Hepatic stellate cell (primary cell): ENCODE measurements around the gene PBX4.
A peak's percentile ranks its signal among the peaks of the same experiment; 100 is the strongest.
"Not testable (repeated sequence)": the region's sequence is repeated elsewhere in the genome, so short reads cannot be mapped to it uniquely, and the experiment has no call there.

Experiments
- DNase-seq: peaks from one replicate; pipeline ENCODE4 v3.0.0; 2011; ENCODE audit warnings: low spot score

Gene PBX4

DNA sequence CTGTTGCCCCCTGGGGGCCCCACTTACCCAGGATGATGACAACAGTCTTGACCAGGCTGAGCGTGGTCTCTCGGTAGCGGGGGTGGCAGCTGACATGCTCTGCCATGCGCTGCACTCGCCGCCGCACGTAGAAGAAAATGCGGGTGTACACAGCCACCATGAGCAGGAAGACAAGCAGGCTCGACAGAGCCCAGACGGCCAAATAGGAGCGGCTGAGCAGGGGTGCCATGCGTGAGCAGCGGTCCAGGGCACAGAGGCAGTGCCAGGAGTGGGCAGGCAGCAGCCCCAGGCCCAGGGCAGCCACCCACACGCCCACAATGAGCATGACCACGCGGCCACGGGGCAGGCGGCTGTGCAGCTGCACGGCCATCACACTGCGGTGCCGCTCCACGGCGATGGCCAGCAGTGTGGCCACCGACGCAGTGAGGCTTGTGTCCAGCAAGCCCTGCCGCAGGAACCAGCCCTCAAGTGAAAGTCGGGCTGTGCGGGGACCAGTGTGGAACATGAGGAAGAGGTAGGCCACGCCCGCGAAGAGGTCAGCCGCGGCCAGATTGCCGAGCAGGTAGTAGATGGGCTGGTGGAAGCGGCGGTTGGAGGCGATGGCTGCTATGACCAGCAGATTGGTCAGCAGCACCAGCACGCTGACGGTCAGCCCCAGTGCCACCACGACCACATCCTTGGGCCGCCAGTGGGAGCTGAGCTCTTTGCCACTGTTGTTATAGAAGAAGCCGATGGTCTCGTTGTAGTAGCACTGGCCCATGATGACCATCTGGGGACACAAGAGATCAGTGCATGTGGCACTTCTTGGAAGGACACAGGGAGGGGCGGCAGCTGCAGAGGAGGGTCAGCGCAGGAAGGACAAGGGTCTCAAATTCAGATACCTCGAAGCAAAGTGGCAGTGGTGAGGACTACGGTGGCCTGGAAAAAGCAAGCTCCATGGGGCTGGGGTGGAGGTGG, 8.3 kb upstream of the PBX4 start:
- no peak for DNase-seq

- DNase-seq: no peak
Observed at GRCh38 chr19:19624032-19624570, 5.6 kb upstream of the PBX4 start.

DNA sequence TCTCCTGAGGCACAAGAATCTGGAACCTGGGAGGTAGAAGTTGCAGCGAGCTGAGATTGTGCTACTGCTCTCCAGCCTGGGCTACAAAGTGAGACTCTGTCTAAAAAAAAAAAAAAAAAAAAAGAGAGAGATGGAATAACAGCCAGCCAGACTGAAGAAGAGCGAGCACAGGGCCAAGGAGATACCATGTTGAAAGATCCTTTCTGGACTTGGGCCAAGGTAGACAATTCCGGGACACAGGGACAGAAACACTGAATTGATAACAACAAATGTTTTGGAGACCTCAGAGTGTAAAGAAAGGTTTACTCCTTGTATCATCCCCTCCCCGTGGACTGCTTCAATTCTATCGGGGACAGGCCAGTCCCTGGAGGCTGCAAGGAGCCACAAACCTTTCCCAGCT, 4.9 kb upstream of the PBX4 start:
- no peak for DNase-seq

GRCh38 chr19:19619849-19620210, 1.3 kb upstream of the PBX4 start:
- DNase-seq: no peak

DNA sequence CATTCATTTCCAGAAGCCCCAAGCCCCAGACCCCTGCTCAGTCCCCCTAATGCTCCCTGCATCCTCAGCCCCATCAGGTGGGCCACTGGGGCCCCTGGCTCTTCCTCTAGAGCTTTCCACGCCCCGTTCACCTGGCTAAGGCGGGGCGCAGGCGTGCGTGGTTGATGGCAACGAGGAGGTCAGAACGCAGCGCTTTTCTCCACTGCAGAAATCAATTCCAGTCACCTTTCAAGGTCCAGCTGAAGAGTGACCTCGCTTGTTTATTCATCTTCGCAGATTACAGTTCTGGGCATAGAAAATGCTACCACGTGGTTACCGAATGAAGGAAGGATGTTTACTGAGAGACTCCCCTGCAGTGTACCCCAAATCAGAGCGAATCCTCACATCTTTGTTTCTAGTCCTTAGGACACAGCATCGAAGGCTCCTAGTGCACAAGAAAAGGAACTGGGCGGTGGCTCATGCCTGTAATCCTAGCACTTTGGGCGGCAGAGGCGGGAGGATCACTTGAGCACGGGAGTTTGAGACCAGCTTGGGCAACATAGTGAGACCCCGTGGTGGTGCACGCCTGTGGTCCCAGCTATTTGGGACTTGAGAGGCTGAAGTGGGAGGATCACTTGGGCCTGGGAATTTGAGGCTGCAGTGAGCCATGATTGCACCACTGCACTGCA, 828 bp upstream of the PBX4 start:
- no peak for DNase-seq

DNA sequence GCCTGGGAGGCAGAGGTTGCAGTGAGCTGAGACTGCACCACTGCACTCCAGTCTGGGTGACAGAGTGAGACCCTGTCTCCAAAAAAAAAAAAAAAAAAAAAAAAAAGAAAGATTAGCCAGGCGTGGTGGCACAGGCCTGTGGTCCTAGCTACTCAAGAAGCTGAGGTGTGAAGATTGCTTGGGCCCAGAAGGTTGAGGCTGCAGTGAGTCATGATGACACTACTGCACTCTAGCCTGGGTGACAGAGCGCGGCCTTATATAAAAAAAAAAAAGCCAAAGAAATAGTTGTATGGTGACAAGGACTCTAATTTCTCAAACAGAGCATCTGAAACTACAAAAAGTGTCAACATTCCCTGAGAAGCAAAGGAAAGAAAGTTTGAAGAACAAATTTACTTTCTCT, 3.4 kb downstream of the PBX4 start:
- DNase-seq: no peak

DNA sequence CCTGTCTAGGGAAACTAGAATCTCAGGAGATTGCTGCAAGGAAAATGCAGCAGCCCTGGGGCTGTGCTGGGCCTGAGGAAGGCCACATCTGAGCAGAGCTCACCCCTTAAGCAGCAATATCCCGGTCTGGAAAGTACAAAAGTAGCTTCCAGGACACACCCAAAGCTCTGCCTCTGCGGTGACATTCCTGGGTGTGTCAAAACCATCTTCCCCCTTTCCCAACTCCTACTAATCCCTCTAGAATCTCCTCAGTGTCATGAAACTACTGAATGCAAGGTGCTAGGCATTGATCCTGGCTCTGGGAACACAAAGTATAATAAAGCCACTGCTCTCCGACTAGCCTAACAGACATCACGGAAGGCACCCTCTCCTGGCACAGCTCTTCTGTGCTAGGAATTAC, 5.0 kb downstream of the PBX4 start:
- DNase-seq: no peak

GRCh38 chr19:19610376-19611202, 7.9 kb downstream of the PBX4 start:
- DNase-seq: no peak

GRCh38 chr19:19606686-19607085, 11.8 kb downstream of the PBX4 start:
- not testable (repeated sequence) for DNase-seq

DNA sequence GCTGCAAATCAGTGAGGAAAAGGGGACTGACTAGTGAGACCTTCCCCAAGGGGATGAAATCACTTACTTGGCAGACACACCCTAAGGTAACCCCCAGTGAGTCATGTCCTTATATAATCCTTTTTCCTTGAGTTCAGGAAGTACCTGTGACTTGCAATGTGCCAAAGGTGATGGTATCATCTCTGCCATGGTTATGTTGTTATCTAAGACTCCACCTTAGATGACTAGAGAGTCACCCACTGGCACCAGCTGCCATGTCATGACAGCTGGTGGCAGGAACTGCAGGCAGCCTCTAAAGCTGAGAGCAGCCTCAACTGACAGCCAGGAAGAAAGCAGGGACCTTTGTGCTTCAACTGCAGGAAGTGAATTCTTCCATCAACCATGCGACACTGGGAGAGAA, 12.5 kb downstream of the PBX4 start:
- no peak for DNase-seq

DNA sequence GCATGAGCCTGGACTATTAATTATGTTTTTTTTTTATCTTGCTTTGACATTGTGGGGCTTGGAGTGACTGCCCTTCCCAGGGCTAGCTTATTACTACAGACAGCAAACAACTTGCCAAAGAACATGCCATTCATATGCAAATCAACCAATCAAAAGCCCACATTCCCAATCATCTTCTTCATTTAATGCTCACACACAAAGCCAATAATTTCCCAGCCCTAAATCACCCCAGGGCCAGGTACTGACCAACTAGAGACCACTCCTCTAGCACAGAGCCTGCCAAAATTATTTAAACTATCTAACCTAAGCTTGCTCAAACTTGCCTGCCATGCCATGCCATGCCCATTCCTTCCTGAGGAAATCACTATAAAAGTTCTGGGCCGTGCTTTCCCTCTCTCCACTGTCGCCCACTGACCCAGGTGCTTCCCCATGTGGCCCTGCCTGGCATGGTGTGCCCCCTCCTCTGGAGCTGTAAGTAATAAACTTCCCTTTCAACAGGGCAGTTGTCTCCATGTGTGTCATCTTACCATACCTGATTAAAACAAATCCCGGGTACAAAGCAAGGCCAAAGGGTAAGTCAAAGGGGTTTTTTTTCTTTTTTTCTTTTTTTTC, 15.7 kb downstream of the PBX4 start:
- no peak for DNase-seq

GRCh38 chr19:19602136-19602712, 16.3 kb downstream of the PBX4 start:
- no peak for DNase-seq

DNA sequence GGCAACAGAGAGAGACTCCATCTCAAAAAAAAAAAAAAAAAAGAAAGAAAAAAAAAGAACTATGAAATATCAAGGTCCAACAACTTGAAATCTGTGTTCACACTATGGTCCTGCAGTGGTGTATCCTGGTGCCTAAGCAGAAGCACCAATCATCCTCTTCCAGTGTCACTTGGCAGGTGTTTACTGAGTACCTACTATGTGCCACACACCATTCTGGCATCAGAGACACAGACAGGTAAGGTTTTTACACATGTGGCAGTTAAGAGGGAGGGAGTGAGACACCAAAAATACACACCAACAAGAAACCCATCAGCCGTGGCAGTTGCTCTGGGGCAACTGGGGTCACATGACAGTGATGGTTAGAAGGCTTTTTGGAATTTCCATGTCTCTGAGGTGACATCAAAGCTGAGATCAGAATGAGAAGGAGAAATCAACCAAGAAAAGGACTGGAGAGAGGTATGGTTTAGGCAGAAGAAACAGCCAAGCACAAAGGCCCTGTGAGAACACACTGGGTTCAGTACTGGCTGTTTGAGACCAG, 17.6 kb downstream of the PBX4 start:
- no peak for DNase-seq

DNA sequence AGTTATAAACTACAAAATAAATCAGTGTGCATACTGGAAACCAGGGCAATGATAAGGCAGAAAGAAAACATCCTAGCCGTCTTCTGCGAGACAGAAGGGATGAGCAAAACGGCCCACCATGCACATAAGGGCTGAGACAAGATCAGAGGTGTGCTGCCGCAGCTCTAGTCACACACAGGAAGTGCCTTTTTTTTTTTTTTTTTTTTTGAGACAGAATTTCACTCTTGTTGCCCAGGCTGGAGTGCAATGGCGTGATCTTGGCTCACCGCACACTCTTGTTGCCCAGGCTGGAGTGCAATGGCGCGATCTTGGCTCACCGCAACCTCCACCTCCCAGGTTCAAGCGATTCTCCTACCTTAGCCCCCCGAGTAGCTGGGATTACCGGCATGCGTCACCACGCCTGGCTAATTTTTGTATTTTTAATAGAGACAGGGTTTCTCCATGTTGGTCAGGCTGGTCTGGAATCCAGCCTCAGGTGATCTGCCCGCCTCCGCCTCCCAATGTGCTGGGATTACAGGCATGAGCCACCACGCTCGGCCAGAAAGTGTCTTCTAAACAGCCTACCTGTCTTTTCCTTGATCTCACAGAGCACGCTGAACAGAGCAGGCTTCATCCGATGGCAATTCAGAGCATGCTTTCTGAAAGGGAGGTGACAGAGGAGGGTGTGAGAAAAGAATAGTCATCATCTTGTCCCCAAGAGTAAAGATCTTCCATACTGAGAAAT, 19.6 kb downstream of the PBX4 start:
- DNase-seq: not testable (repeated sequence)

DNA sequence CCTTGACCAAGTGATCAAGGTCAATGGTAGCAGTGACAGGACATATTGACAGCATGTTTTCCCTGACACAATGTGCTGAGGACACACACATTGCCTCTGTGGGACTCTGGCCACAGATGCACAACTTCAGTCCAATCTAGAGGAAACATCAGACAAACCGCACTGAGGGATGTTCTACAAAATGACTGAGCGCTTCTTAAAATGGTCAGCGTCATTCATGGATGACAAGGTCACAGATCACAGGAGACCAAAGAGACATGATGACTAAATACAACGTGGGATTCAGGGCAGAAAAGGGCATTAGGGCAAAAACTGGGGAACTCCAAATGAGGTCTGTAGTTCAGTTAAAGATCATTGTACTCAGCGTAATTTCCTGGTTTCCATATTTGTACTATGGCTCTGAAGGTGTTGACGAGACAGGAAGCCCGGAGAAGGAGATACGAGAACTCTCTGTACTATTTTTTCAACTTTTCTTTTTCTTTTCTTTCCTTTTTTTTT, 20.6 kb downstream of the PBX4 start:
- DNase-seq: no peak

- DNase-seq: no peak
Observed at GRCh38 chr19:19595171-19595701, 23.3 kb downstream of the PBX4 start.

DNA sequence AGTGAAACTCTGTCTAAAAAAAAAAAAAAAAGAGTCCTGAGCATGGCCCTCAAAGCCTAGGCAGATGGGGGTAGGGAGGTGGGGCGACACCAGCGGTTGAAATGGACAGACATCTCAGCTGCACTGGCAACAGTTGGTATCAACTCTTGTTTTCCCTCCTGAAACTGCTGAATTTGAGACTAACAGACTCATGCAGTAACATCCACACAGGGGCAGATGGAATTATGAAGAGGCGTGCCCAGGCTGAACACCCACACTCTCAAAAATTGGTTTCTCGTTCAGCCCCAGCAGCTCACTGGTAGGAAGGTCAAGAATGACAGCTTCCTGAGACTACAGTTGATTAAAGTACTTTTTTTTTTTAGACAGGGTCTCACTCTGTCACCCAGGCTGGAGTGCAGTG, 24.1 kb downstream of the PBX4 start:
- no peak for DNase-seq

DNA sequence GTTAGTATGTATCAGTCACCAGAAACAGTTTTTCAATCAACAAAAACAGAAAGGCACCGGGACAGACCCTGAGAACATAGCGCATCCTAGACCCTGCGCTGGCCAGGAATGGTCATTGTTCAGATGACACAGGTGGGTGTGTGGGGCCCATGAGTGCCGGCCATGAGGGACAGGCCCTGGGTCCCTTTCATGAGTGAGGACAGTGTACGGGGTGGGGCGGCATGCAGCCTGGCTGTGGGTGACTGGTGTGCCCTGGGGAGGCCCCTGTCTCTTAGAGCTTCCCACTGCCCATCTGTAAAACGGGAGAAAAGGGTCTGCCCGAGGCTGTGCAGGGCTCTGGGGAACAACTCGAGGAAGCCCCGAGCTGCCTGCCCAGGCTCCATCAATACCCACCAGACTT, 25.8 kb downstream of the PBX4 start:
- DNase-seq: no peak

DNA sequence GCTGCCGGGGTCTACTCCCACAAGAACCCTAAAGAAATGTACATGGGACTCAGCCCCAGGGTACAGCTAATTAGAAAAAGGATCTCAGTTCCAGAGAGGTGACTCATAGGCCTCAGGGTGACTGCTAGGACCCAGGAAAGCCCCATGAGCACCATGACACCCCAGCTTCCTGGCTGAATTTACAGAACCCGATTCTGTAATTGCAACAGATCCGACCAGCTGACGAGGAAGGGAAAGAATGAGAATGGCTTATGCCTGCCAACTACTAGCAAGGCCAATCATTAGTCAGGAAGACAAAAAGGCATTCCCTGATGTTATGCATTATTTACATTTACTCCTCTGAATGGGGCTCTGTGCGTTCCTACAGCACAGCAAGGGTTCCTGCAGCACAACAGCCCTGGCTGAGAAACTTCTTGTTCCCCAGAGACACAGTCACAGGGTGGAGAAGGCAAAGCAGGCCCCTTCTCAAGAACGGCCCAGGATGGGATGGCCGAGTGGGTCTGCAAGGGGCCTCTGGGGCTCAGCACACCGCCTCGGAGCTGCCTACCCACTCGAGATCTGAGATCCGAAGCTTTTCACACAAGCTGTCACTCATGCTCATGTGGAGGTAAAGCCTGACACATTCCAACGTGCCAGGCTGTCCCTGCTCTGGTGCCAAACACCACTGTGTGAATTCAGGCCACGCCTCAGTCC, 27.2 kb downstream of the PBX4 start:
- DNase-seq: peak; percentile 70

DNA sequence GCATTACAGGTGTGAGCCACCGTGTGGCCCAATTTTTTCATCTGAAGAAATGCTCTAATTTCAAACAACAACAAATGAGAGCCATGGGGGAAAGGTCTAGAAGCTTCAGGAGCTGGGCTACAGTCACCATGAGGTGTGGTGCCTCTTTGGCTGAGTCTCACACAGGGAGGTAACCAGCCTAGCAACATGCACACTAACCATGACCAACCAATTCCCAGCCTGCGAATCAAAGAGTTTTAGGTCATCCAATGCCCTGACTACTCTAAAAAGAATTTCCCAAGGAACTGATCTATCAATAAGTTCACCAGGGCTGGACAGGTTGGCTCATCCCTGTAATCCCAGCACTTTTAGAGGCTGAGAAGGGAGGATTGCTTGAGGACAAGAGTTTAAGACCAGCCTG, 29.9 kb downstream of the PBX4 start:
- no peak for DNase-seq
